Right cardiac atrium (tissue), 5 donors: ENCODE data around the gene ROBO1. TPM values are rescaled to one million over a fixed set of nuclear protein-coding genes. Genes with fewer than 3 reads are reported as not detected.

Source experiments
- ATAC-seq, 2 donors: fragments of 200-7000 bp; cut with Tn5 transposase; one replicate each; pipeline versions ENCODE4 v1.8.0 to v1.9.1; 2020; ENCODE audit warnings: moderate library complexity in 2 of 2, mild to moderate bottlenecking in 1 of 2
- DNase-seq, 3 donors: peaks; one replicate each; pipeline ENCODE4 v3.0.0-alpha.2; 2020
- H3K27ac ChIP-seq: one replicate; pipeline ENCODE4 v1.5.1; 2013; ENCODE audit warnings: mild to moderate bottlenecking, low read length, control low read depth, moderate library complexity
- H3K27me3 ChIP-seq: one replicate; pipeline ENCODE4 v1.6.1; 2013; ENCODE audit not compliant: control insufficient read depth, insufficient read depth
- H3K4me1 ChIP-seq: one replicate; pipeline ENCODE4 v1.6.1; 2013; ENCODE audit warnings: low read length; ENCODE audit not compliant: control insufficient read depth, insufficient read depth
- H3K4me3 ChIP-seq: one replicate; pipeline ENCODE4 v1.5.1; 2013; ENCODE audit warnings: low read length, control low read depth
- H3K9me3 ChIP-seq: one replicate; pipeline ENCODE4 v1.6.1; 2013; ENCODE audit warnings: low read length; ENCODE audit not compliant: control insufficient read depth
- WGBS: extraction: QIAGEN DNeasy Blood & Tissue Kit; methylation state at CpG from one replicate; pipeline ENCODE4 v1.1.7; 2013; 5-methylcytosine and 5-hydroxymethylcytosine counted together
- intact Hi-C, 4 donors: fragments of 100-400 bp; cut with DNase I; formaldehyde crosslinking; loops; one replicate each; pipeline versions ENCODE4 v1.11.0 to v1.14.0; 2022 to 2023
- polyA plus RNA-seq: library from polyadenylated mRNA; stranded (reverse); fragments of 200-250 nt; gene quantifications from one replicate; pipeline ENCODE4 v1.2.3, GENCODE V29; 2013
- total RNA-seq, 4 donors: library from RNA; stranded (reverse); fragmentation: NEBNext Ultra II Directional; extraction: Animal tissue kit (Norgen Biotek cat#: 25700); gene quantifications; one replicate each; pipeline ENCODE4 v1.2.1, GENCODE V29; 2021
- donor health status: healthy with polysubstance abuse.
- donor health status: DM: no; HTN: yes; CAD: no.
- donor health status: DM: no; HTN: no; CAD: no.
- donor health status: DM: no; HTN: yes; CAD: no; lungs with severe emphysema.
- donor health status: DM: yes; HTN: yes; CAD: no.

The ROBO1 gene
- total and polyA plus RNA-seq, 5 donors = 5.5 to 16.2 (median 13.5) TPM

DNA sequence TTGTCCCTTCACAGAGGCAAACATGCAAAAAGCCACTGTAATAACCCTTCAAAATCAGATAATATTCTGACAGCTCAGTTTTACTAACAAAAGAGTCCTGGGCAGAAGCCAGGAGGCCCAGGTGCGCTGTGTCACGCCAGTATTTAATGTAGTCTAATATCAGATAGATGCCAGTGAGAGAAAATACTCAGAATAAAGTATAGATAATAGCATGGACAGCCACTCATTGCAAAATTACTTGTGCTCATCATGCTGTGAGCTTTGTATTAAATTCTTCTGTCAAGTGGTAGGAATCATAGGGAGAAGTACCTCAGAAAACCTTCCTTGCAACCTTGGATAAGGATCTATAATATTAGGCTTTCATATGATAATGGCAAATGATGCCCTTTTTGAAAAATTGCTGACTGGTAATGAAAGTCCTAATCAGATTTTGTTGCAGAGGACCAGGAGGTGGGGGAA, 1154.3 kb downstream of the ROBO1 start:
- 91% methylated on average over 2 of the region's 2 CpGs for WGBS
- DNase-seq (no peak), ATAC-seq (no peak)
- Histone ChIP-seq H3K27ac (no peak overlapping the region), H3K4me3 (no peak overlapping the region), H3K4me1 (no peaks in the 10 kb centered on the region), H3K9me3 (no peaks in the 10 kb centered on the region), H3K27me3 (no peaks in the 10 kb centered on the region)
- intact Hi-C loops = no loop called here

DNA sequence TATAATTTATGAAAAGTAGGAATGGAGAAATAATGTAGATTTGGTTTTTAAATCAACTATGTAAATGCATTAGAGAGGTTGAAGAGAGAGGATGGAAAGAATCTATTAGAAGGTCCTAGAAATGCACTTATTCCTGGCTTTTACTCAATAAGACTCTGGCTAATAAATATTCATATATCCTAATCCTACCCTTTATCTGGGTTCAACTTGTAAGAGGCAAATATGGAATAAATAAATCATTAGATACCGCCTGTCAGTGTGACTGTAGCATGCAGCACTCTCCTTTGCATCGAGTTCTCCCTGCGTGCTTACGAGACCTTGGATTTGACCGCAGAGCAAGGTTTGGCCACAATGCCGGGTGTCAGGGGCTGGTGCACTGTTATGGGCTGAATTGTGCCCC, 1156.5 kb downstream of the ROBO1 start:
- H3K4me3 ChIP-seq = no peak overlapping the region
- H3K27me3 ChIP-seq = no peaks in the 10 kb centered on the region
- DNase-seq (no peak), ATAC-seq (no peak)
- H3K9me3 ChIP-seq = no peaks in the 10 kb centered on the region
- intact Hi-C loops = no loop called here
- H3K27ac ChIP-seq = no peak overlapping the region
- no peaks in the 10 kb centered on the region for H3K4me1 ChIP-seq
- WGBS = 96% methylated on average over 6 of the region's 6 CpGs

DNA sequence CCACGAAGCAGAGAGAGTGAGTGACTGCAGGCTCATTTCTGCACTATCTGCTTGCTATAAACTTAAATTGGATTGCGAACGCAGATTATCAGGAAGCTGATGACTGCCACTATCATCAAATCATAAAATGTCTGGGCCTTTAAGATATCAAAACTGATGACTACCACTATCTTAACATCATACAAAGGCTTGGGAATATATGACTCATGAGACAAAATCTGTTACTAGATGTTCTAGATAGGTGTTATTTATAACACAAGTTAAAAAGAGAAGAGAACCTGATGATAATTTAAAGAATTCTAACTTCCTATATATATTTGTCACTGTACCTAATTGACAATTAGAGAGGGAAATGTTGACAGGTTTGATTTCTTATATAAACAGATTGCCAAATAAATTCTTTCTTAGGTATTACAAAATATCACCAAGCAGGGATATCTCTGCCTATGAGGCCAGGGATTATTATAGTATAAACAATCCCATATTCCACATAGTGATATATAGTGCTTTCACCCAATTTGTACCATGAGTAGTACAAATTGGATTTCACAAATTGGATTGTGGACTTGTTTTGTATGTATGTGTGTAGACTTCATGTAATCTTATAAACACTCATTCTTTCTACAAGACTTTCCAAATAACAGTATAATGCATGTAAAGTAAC, 1157.2 kb downstream of the ROBO1 start:
- WGBS = 53% methylated on average over 3 of the region's 3 CpGs
- intact Hi-C loops = no loop called here

DNA sequence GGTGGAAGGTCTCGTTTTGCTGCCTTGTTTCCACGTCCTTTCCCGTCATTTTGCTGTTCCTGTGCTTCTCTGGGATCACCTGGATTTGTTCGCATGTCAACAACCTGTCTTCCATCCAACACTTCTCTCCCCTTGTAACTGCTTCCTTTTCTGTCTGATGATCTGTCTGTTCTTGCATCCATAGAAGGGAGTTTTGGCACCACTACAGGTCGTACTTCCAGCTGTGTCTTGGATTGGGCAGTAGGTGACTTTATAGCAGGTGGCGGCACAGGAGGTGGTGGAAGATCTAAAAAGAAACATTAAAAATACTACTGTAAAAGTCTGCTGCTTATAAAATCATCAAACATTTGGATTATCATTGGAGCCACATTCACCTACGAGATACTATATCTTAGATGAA, 1161.0 kb downstream of the ROBO1 start:
- Histone ChIP-seq H3K27me3 (no peaks in the 10 kb centered on the region), H3K9me3 (no peaks in the 10 kb centered on the region), H3K4me1 (no peaks in the 10 kb centered on the region), H3K27ac (no peak overlapping the region), H3K4me3 (no peak overlapping the region)
- ATAC-seq (no peak), DNase-seq (no peak)
- intact Hi-C loops = no loop called here
- 97% methylated on average over 7 of the region's 7 CpGs for WGBS

More for the DNA sequence above, 1157.2 kb downstream of the ROBO1 start:
- H3K9me3 ChIP-seq = no peaks in the 10 kb centered on the region
- H3K4me1 ChIP-seq = no peaks in the 10 kb centered on the region
- ATAC-seq (no peak), DNase-seq (no peak)
- no peak overlapping the region for H3K4me3 ChIP-seq
- no peaks in the 10 kb centered on the region for H3K27me3 ChIP-seq
- H3K27ac ChIP-seq = no peak overlapping the region

DNA sequence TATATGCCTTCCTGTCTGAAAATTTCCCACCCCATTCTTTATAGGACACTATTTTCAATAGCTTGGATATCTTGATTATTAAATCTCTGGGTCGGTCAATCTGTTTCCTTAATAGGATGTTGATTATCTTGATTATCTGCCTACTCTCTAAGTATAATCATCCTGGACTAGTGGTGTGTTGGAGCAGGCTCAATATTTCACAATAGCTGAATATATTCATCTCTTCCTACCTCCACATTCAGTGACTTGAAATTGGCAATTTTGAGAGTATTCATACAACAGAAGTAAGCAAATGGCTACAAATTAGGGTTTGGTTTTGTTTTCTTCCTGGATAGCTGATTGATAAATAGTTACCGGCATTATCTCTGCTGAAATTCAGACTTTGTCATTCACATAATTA, 1162.6 kb downstream of the ROBO1 start:
- ATAC-seq (no peak), DNase-seq (no peak)
- 84% methylated on average over 2 of the region's 2 CpGs for WGBS
- intact Hi-C loops = no loop called here
- H3K9me3 ChIP-seq = no peaks in the 10 kb centered on the region
- H3K27ac ChIP-seq = no peak overlapping the region
- H3K4me1 ChIP-seq = no peaks in the 10 kb centered on the region
- H3K4me3 ChIP-seq = no peak overlapping the region
- no peaks in the 10 kb centered on the region for H3K27me3 ChIP-seq

DNA sequence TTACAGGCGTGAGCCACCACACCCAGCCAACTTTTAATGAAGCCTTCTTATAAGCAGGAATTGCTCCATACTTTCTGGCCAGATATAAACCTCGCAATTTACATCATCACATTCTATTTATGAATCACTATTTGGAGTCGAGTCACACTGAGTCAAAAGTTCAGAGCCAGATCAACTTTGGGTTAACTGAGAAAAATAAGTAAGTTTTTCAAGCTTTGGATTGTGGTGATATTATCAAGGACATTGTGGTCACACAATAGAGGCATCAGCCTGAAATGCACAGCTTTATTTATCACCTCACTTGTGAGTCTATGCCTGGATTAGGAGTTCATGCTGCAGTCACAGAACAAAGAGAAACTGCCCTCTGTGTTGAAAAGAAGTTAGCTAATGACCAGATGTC, 1163.5 kb downstream of the ROBO1 start:
- no peak overlapping the region for H3K4me3 ChIP-seq
- H3K4me1 ChIP-seq = no peaks in the 10 kb centered on the region
- ATAC-seq (no peak), DNase-seq (no peak)
- H3K27me3 ChIP-seq = no peaks in the 10 kb centered on the region
- H3K27ac ChIP-seq = no peak overlapping the region
- H3K9me3 ChIP-seq = no peaks in the 10 kb centered on the region
- WGBS = 89% methylated on average over 3 of the region's 3 CpGs
- intact Hi-C loops = no loop called here

DNA sequence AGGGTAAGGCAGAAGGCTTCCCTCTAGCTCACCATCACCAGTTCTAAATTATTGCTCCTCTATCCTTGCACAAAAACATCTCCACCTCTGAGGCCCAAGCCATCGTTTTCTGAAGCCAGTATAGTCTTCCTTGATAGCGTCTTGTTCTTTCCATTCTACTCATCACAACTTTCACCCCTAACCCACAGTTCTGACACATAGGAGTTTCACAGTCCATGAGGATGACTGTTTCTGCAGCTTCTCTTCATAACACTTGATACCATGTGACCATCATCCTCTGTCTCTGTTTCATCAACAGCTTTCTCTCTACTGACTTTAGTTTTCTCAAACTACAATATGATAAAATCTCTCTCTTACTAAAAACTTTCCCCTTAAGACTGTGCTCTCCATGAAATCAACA, 1166.5 kb downstream of the ROBO1 start:
- Histone ChIP-seq H3K27ac (no peak overlapping the region), H3K4me1 (no peaks in the 10 kb centered on the region), H3K9me3 (no peaks in the 10 kb centered on the region), H3K4me3 (no peak overlapping the region), H3K27me3 (no peaks in the 10 kb centered on the region)
- intact Hi-C loops = no loop called here
- 89% methylated on average over 2 of the region's 2 CpGs for WGBS
- no peak for ATAC-seq
- no peak for DNase-seq

DNA sequence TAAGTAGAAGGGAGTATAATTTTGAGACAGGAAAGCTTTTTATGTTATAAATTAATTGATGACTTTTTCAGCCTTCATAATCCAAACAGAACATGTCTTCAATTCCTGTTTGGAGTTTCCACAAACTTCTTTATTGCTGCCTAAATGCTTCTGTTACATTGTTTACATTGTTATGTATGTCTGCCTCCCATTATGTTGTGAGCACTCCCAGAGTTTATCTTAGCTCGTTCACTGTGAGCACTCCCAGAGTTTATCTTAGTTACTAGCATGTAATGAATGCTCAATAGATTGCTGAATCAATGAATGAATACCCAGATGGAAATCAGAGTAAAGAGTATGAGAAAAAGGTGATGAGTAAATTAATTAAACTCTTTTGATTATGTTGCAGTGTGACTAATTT, 1178.0 kb downstream of the ROBO1 start:
- WGBS = 20% methylated on average over 1 of the region's 1 CpG
- Histone ChIP-seq H3K4me3 (no peak overlapping the region), H3K9me3 (no peaks in the 10 kb centered on the region), H3K4me1 (no peaks in the 10 kb centered on the region), H3K27ac (no peak overlapping the region), H3K27me3 (no peaks in the 10 kb centered on the region)
- intact Hi-C loops = no loop called here
- DNase-seq (no peak), ATAC-seq (no peak)

DNA sequence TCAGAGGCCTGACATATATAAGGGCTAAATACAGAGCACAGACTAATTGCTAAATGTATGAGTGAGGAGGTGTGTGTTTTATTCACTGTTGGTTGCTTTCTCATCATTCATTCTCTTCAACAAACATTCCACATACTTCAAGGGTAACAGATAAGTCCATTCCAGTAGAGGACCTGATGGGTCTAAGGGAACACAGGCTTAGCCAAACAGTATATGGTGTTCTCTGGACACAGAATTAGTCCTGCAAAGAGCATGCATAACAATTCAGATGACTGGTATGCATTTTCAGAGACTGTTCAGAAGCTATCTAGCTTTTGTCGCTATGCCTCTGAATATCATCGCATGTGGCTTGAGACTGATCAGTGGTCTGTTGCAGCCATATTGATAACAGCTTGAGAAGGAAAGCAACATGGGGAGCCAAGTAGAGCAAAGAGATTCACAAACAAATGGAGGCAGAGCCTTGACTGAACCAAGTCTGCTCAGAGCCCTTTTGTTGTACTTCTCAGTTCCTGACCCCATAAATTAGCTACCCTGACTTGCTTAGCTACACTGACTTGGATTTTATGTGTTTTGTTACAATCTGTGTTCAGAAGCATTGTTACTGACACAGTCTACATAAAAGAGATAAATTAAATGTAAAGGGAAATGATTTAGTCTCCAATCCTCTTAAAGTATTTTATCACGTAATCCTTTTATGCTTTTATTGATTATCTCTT, 1178.7 kb downstream of the ROBO1 start:
- 70% methylated on average over 3 of the region's 3 CpGs for WGBS
- DNase-seq (no peak), ATAC-seq (no peak)
- H3K27me3 ChIP-seq = no peaks in the 10 kb centered on the region
- H3K4me1 ChIP-seq = no peaks in the 10 kb centered on the region
- H3K9me3 ChIP-seq = no peaks in the 10 kb centered on the region
- intact Hi-C loops = no loop called here
- H3K27ac ChIP-seq = no peak overlapping the region
- H3K4me3 ChIP-seq = no peak overlapping the region

DNA sequence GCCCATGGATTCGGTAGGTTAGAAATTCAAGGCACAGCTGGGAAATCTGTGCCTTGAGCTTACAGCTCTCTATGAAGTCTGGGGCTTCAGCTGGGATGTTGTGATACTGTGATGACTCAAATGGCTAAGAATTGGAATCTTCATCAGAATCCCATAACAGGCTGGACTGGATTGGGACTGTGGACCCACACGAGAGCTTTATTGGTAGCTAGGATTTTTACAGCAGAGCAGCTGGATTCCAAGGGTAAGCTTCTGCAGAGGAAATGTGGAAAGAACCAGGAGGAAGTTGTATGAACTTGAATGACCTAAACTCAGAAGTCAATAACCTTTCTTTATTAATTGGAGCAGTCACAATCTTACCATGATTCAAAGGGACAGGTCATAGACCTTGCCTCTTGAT, 1187.1 kb downstream of the ROBO1 start:
- DNase-seq = no peak
- Histone ChIP-seq H3K27ac (no peak overlapping the region), H3K27me3 (no peaks in the 10 kb centered on the region), H3K4me1 (no peaks in the 10 kb centered on the region), H3K4me3 (no peak overlapping the region), H3K9me3 (no peaks in the 10 kb centered on the region)
- no peak for ATAC-seq
- WGBS = 64% methylated on average over 2 of the region's 2 CpGs
- intact Hi-C loops = no loop called here

DNA sequence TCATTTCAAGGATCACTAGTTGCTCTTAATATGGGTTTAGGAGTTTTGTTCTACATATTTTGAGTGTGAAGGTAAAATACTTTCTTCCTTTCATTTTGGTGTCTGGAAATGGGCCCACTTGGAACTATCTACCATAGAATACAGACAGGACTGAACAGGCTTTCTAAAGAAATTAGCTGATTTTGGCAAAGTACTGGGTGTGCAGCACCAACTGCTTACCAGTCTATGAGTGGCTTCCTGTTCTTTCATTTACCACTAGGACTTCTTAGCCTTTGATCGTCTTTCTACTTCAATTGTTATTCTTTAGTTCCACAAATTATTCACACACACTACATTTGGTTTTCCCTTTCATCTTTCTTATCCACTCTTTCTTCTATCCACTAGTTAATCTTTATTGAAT, 1196.3 kb downstream of the ROBO1 start:
- Histone ChIP-seq H3K9me3 (no peaks in the 10 kb centered on the region), H3K27ac (no peak overlapping the region), H3K27me3 (no peaks in the 10 kb centered on the region), H3K4me3 (no peak overlapping the region), H3K4me1 (no peaks in the 10 kb centered on the region)
- ATAC-seq (no peak), DNase-seq (no peak)
- intact Hi-C loops = no loop called here
- WGBS = 80% methylated on average over 1 of the region's 1 CpG
